GM18526 (cell line): ENCODE data around the gene BMPER.

Source experiments
- POLR2A ChIP-seq: IDR thresholded peaks from 3 replicates; pipeline ENCODE4 v1.6.1; 2011; ENCODE audit not compliant: insufficient read length; ENCODE audit errors: extremely low read depth

The BMPER gene

DNA sequence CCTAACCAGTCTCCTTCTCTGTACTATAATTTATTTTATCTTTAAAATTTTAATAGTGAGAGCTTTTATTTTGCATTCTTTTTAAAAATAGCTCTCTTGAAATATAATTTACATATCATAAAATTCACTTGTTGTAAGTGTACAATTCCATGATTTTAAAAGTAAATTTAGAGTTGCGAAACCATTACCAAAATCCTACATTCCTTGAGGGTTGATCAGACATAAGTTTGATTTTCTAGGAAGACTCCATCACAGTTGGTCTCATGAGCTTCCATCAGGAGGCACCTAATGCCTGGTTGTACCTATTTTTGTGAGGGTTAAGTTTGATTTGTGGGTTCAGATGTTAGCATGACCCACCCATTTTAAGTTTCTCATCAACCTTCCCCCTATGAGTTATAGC lies 108.1 kb downstream of the BMPER start:
- no peak for TF ChIP-seq POLR2A

DNA sequence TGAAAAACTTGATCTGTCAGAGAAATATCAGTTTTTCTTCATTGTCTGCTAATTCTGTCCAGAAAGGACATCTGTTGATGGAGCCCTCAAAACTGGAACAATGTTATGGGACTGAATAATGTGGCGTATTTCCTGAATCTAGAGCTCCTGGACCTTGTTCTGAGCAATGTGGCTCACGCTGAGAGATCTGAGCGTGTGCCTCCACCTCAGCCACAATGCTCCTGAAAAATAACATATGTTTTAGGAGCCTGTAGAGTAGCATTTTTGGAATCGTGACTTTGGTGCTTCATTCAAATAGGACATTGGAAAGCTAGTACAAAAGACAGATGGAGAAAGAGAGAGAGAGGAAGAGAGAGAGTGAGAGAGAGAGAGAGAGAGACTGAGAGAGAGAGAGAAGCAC lies 110.3 kb downstream of the BMPER start:
- no peak for TF ChIP-seq POLR2A

GRCh38 chr7:34016876-34017275 lies 111.5 kb downstream of the BMPER start:
- no peak for TF ChIP-seq POLR2A

DNA sequence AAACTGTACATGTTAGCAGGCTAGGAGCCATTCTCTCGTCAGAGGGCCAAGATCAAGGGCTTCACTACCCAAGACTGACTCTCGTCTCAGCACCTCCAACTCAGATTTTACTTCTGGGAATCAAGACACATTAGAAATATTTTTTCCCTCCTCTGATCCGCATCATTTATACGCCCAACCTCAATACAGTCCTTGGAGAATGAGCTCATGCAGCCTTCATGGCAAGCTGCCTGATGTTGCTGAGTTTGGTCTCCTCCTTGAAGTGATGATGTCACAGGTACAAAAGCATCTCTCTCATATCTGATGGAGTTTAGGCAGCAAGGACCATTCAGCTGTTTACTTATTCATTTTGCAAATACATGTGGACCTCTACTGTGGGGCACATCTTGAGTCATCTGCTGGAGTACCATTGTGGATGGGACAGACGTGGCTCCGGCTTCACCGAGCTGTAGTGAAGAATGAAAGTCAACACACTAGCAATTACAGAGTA lies 114.0 kb downstream of the BMPER start:
- no peak for TF ChIP-seq POLR2A

- no peak for TF ChIP-seq POLR2A
Observed at GRCh38 chr7:34022626-34023025, 117.3 kb downstream of the BMPER start.

- TF ChIP-seq POLR2A, result no peak
Observed at GRCh38 chr7:34025600-34025999, 120.3 kb downstream of the BMPER start.

GRCh38 chr7:34026481-34027190 lies 121.3 kb downstream of the BMPER start:
- TF ChIP-seq POLR2A, result no peak

- TF ChIP-seq POLR2A, result no peak
Observed at GRCh38 chr7:34031156-34031555, 125.8 kb downstream of the BMPER start.

- no peak for TF ChIP-seq POLR2A
Observed at GRCh38 chr7:34034728-34035127, 129.4 kb downstream of the BMPER start.

DNA sequence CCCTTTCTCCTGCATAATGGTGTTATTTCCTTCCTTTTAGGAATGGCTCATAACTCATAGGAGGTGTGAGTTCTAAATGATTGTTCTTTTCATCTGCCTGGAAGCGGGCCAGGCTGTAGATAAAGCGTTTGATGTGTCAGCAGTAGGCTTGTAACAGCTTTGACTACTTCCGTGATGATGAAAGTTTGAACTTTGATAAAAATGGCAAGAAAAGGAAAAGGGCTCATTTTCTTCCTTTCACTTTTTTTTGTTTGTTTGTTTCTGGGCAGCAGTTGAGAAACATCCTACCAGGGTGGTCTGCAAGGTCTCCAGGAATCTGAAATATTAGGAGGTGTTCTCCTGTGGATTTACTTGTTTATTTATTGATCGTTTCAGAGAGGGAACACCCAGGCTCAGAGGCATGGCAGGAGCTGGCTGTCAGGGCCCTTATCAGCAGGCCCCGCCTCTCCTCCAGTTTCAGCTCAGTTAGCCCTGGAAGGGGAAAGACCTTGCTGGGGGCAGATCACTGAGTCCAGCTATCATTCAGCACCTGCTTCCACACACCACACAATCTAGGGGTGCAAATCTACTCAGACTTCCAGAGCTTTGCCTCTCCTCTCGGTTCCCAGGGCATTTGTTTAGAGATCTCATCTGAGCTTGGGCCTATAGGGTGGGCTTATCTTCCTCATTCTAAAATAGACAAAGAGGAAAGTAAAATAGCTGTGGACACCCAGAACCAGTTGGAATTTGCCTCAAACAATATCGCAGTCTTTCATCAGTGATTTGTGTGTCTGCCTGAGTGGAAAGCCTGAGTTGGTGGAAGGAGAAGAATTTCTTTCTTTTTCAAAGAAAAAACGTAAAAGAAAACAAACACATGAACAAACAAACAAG lies 130.9 kb downstream of the BMPER start:
- TF ChIP-seq POLR2A, result no peak

DNA sequence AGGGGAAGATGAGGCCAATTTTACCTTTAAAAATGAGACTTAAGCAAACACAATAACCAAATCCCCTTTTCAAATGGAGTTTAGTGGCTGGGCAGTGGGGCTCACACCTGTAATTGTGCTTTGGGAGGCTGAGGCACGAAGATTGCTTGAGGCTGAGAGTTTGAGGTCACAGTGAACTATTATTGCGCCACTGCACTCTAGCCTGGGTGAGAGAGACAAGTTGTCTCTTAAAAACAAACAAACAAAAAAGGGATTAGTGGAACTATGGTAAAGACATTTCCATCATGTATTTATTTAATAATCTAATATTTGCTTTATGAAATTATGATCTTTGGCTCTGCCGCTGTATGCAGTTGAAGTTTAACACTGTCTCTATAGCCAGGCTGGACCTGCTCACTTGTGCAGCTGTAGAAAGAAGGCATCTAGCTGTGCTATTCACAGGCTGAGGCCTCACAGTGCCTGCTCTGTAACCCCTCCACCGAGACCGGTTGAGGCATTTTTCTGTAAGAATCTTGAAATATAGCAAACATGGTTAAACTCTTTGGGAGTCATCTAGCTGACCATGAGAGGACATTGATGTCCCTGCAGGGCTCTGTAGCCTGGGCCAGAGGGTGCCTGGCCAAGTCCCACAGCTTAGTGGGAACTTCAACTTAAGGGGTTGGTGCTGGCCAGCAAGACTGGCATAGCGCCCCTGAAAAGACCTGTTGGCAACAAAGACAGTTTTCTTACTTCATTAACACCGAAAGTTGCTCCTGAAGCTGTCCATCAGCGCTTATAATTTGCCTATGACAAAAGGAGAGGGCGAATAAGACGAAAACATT lies 131.8 kb downstream of the BMPER start:
- no peak for TF ChIP-seq POLR2A

- no peak for TF ChIP-seq POLR2A
Observed at GRCh38 chr7:34038816-34039470, 133.6 kb downstream of the BMPER start.

DNA sequence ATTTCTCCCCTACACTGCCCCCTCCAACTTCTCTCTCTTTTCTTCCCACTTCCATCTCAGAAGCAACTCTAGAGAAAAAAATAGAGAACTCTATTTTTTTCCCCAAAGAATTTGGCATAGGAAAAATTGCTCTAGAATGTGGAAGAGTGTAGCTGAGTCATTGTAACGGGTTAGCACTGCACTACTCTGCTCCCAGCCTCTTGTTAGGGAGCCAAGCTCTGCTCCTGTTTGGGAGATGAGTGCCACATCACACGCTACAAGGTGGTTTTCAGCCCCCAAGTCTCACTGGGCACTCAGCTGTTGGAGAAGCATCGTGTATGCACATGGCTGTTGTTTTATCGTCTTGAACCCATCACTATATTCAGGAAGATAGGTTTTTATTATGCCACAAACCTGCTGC lies 136.4 kb downstream of the BMPER start:
- TF ChIP-seq POLR2A, result no peak

DNA sequence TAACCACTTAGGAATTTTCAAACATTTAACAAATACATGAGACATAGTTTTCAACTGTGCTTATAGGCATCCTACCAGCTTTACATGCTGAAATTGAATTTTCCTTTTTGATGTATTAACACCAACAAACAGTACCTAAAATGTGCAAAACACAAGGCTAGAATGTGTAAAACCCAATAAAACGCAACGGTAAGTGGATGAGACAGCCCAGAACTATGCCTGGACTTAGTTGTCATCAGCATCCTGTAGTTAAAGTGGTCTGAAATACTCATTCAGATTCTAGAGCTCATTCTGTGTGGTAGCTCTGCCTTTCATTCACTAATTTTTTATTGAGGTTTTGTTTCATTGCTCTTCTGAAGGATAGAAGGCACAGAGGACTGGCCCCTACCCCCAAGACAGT lies 137.1 kb downstream of the BMPER start:
- no peak for TF ChIP-seq POLR2A
